PFSK-1 (cell line): ENCODE results near the gene CHST3.

Experiments
- FOXP2 ChIP-seq: optimal IDR thresholded peaks from 2 replicates; pipeline ENCODE3; 2011; ENCODE audit warnings: borderline replicate concordance, control low read depth, inconsistent platforms; ENCODE audit not compliant: insufficient read depth; ENCODE audit errors: extremely low read length, extremely low read depth
- POLR2AphosphoS5 ChIP-seq: IDR thresholded peaks from 2 replicates; pipeline ENCODE4 v1.6.1; 2012; ENCODE audit warnings: low read depth, mild to moderate bottlenecking, control low read depth, low read length, moderate library complexity
- REST ChIP-seq, 2 experiments: IDR thresholded peaks; 2 replicates each; pipeline versions ENCODE4 v1.6.1 to v1.8.0; 2011 to 2012; ENCODE audit warnings: low read depth in 2 of 2, low read length in 2 of 2, control low read depth in 1 of 2, inconsistent platforms in 1 of 2, mild to moderate bottlenecking in 1 of 2, moderate library complexity in 1 of 2; ENCODE audit not compliant: insufficient read depth in 1 of 2
- SIN3A ChIP-seq: IDR thresholded peaks from 2 replicates; pipeline ENCODE4 v1.6.1; 2012; ENCODE audit warnings: mild to moderate bottlenecking, low read length, moderate library complexity, borderline replicate concordance; ENCODE audit not compliant: insufficient read depth
- TAF1 ChIP-seq: IDR thresholded peaks from 2 replicates; pipeline ENCODE4 v1.6.1; 2012; ENCODE audit warnings: low read length, control low read depth, borderline replicate concordance; ENCODE audit not compliant: insufficient read depth

The CHST3 gene

GRCh38 chr10:71921324-71922027, 42.7 kb upstream of the CHST3 start:
- TF ChIP-seq SIN3A (no peak), REST (IDR thresholded peaks at IDR 0.05; ENCODE audit: insufficient read depth in 1 of 2, low read depth in 2 of 2, low read length in 2 of 2) (no peak), TAF1 (no peak), POLR2AphosphoS5 (no peak), FOXP2 (no peak)

DNA sequence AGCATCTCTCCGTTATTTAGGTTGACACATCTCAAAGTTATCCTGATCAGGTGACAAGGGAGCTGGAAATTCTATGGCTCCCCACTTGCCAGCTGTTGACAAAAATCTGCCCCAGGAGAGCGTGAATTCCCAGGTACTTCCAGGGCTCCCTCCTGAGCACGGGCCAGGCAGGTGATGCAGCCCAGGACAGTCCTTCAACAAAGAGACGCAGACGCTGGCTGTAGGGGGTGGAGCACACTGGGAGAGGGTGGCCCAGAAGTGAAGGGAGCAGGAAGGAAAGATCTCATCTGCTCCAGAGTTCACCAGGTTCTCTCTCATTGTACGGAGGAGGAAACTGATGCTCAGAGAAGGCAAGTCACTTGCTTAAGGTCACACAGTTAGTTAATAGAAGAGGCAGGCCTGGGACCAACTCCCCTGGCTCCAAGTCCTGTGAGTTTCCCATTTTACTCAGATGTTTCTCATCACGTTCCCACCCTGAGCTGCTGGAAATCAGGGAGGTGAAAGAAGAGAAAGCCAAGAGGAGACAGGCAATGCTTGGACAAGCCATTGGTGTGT, 41.0 kb upstream of the CHST3 start:
- no peak for TF ChIP-seq FOXP2
- no peak for TF ChIP-seq POLR2AphosphoS5
- TF ChIP-seq SIN3A = no peak
- no peak for TF ChIP-seq REST (IDR thresholded peaks at IDR 0.05; ENCODE audit: insufficient read depth in 1 of 2, low read depth in 2 of 2, low read length in 2 of 2)
- no peak for TF ChIP-seq TAF1

DNA sequence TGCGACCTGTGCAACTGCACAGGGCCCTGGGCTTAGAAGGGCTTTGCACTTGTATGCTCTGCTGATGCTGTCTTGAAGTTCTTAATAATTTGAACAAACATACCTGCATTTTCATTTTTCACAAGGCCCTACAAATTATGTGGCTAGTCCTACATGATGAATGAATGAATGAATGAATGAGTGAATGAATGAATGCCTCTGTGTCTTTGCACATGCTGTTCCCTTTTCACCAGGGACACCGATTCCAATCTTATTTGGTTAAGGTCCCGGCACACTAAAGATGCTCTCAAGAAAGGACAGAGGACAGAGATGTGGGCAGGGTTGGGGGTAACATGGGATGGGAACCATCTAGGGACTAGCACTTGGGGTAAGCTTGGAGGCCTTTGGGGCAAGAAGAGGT, 39.4 kb upstream of the CHST3 start:
- TF ChIP-seq TAF1 (no peak), FOXP2 (no peak), POLR2AphosphoS5 (no peak), REST (IDR thresholded peaks at IDR 0.05; ENCODE audit: insufficient read depth in 1 of 2, low read depth in 2 of 2, low read length in 2 of 2) (no peak), SIN3A (no peak)

DNA sequence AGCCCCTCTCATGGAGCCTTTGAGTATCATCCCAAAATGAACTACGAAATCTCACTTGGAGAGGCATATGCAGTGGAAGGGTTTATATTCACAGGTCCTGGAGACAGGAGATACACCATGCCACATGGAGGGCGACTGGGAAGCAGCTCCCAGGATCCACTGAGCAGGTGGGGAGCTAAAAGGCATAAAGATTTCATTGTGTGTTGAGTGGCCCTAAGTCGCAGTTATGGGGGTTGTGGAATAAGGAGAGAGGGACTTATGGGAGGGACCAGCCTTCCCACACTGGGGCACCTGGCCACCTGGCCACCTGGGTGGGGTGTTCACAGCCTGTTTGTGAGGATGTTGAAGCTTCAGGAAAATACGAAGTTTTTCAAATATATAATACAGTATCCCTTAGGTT, 37.0 kb upstream of the CHST3 start:
- TF ChIP-seq FOXP2 (no peak), POLR2AphosphoS5 (no peak), REST (IDR thresholded peaks at IDR 0.05; ENCODE audit: insufficient read depth in 1 of 2, low read depth in 2 of 2, low read length in 2 of 2) (no peak), TAF1 (no peak)
